NCI-H2171 treated with DMSO at 0.1 percent for 48 hours (cell line): Measurements from ENCODE around the gene IGSF23.
A peak's percentile ranks its signal among the peaks of the same experiment; 100 is the strongest.
"Not testable (repeated sequence)": the region's sequence is repeated elsewhere in the genome, so short reads cannot be mapped to it uniquely, and the experiment has no call there.

Experiments used
- DNase-seq: peaks from one replicate; lab custom pipeline; 2025; lab: John Stamatoyannopoulos, UW

IGSF23 gene

DNA sequence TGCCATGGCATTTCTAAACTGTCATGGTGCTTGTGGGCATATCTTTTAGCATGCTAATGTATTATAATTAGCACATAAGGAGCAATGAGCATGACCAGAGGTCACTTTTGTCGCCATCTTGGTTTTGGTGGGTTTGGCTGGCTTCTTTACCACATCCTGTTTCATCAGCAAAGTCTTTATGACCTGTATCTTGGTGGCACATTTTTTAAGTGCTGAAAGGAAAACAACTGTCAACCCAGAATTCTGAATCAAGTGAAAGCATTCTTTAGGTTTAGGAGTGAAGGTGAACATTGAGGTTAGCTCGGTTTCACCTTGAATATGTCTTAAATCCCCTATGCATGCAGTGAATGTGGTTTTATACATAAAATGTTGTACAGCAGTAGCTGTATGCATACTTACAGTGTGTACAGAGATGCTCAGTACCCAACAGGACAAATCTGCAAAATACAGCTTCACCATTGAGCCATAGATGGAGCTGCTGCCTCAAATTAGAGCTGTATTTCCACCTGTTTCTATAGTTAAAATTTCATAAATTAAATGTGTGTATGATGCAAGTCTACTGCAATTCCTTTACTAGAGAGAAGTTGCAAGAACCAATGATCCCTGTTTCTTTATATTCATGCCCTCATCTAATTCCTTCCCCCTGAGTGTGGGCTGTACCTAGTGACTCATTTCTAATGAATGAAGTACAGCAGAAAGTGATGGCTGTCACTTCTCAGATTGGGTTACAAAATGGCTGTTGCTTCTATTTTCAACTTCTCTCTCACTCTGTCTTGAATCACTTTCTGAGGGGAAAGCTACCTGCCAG lies 25.2 kb upstream of the IGSF23 start:
- DNase-seq = no peak

DNA sequence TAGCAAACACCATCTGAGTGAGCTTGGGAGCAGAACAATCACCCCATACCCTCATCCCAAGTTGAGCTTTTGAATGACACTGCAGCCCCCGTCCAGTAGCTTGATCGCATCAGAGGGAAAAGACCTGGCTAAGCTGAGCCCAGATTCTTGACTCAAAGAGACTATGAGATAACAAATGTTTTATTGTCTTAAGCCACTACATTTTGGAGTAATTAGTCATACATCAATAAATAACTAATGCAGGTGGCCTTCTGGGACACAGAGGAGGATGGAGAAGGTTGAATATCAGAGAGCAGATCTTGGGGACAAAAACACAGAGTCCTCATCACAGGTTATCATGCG lies 24.6 kb upstream of the IGSF23 start:
- DNase-seq = no peak

DNA sequence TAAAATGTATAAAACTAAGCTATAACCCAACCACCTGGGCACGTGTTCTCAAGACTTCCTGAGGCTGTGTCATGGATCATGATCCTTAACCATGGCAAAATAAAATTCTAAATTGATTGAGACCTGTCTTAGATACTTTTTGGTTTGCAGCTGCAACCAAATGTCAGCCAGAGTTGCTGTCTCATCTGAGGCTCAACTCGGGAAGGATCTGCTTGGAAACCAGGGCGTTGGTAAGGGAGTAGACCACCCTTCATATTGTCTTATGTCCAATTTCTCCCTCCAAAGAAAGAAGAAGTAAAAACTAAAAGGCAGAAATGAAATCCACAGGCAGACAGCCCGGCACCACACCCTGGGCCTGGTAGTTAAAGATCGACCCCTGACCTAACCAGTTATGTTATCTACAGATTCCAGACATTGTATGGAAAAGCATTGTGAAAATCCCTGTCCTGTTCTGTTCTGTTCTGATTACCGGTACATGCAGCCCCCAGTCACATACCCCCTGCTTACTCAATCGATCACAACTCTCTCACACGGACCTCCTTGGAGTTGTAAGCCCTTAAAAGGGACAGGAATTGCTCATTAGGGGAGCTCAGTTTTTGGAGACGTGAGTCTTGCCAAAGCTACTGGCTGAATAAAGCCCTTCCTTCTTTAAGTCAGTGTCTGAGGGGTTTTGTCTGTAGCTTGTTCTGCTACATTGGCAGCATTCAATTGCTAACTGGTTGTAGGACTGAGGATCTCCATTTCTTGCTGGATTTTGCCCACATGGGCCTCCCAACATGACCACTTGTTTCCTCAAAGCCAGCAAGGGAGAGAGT lies 22.9 kb upstream of the IGSF23 start:
- no peak for DNase-seq

DNA sequence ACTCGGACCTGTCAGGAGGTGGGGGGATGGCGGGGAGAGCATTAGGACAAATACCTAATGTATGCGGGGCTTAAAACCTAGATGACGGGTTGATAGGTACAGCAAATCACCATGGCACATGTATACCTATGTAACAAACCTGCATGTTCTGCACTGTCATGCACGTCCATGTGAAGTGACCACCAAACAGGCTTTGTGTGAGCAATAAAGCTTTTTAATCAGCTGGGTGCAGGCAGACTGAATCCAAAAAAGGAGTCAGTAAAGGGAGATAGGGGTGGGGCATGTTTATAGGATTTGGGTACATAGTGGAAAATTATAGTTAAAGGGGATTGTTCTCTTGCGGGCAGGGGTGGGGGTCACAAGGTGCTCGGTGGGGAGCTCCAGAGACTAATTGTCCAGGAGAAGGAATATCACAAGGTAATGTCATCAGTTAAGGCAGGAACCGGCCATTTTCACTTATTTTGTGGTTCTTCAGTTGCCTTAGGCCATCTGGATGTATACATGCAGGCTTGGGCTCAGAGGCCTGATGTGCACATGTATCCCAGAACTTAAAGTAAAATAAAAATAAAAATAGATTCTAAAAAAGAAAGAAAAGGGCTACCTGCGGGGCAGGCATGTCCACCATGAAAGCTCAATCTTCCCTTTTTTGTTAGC lies 21.9 kb upstream of the IGSF23 start:
- DNase-seq = not testable (repeated sequence)

DNA sequence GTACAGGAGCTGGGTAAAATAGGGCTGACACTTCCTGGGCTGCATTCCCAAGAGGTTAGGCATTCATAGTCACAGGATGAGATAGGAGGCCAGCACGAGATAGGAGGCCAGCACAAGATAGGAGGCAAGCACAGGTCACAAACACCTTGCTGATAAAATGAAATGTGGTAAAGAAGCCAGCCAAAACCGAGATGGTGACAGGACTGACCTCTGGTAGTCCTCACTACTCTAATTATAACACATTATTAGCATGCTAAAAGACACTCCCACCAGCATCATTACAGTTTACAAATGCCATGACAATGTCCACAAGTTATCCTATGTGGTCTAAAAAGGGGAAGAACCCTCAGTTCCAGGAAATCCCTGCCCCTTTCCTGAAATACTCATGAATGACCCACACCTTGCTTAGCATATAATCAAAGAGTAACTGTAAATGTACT lies 20.9 kb upstream of the IGSF23 start:
- DNase-seq = no peak

DNA sequence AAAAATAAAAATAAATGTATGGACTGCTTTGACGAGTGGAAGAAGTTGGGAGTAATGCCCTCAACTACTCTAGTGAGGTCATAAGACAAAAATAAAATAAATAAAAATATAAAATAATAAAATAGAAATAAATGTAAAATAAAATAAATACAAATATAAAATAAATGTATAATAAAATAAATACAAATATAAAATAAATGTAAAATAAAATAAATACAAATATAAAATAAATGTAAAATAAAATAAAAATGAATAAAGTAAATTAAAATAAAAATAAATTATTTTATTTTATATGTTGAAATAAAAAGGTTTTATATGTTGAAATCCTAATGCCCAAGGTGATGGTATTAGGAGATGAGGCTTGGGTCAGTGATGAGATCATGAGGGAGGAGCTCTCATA lies 20.1 kb upstream of the IGSF23 start:
- DNase-seq = no peak

DNA sequence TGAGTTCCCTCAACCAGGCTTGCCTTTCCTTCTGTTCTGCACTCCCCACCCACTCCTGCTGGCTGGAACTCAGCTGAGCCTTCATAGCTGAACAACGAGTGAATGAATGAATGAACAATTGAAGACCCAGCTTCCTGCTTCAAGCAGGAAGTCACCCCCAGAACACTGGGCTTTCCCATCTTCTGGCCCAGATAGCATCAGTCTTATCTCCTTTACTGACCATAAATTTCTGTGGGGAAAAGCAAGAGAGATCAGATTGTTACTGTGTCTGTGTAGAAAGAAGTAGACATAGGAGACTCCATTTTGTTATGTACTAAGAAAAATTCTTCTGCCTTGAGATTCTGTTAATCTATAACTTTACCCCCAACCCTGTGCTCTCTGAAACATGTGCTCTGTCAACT lies 19.5 kb upstream of the IGSF23 start:
- DNase-seq = not testable (repeated sequence)

DNA sequence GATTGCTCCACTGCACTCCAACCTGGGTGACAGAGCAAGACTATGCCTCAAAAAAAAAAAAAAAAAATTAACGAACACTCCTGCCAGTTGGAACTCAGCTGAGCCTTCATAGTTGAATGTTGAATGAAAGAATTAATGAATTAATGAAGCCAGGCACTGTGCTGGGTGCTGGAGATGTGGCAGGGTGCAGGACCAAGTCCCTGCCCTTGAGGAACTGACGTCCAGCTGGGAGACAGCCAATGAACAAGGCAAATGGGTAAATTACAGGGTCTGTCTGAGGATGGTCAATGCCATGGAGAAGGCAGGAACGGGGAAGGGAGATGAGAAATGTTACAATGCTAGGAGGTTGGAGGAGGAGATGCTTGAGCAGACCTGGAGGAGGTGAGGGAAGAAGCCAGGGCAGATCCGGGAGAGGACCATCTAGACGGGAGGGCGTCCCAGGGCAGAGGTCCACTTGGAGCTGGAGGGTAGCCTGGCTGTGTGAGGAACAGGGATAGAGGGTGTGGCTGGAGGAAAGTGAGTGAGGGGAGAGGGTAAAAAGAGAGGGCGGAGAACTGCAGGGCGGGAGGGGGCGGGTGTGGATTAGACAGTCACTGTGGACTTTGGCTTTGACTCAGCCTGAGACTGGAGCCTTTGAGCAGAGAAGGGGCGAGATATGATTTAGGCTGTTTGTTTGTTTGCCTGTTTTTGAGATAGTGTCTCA lies 16.8 kb upstream of the IGSF23 start:
- no peak for DNase-seq

DNA sequence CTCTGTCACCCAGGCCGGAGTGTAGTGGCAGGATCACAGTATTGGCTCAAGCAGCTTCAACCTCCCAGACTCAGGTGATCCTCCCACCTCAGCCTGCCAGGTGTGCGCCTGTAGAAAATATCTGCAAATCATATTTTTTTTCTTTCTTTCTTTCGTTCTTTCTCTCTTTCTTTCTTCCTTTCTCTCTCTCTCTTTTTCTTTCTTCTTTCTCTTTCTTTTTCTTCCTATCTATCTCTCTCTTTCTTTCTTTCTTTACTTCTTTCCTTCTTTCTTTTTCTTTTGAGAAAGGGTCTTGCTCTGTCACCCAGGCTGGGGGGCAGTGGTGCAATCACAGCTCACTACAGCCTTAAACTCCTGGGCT lies 16.3 kb upstream of the IGSF23 start:
- DNase-seq = no peak

DNA sequence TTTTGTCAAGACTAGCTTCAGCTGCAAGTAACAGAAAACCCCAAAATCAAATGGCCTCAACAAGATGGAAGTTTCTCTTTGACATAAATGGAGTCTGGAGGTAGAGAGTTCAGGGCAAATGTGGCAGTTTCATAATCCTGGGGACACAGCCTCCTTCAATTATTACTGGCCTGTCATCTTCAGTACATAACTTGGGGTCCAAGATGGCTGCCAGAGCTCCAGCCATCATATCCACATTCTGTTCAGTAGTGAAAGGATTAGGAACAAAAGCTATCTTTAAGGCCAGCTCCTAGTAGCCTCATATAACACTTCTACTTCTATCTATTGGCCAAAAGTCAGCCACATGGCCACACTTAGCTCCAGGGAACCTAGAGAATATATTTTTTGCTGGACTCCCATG lies 15.0 kb upstream of the IGSF23 start:
- DNase-seq = no peak

DNA sequence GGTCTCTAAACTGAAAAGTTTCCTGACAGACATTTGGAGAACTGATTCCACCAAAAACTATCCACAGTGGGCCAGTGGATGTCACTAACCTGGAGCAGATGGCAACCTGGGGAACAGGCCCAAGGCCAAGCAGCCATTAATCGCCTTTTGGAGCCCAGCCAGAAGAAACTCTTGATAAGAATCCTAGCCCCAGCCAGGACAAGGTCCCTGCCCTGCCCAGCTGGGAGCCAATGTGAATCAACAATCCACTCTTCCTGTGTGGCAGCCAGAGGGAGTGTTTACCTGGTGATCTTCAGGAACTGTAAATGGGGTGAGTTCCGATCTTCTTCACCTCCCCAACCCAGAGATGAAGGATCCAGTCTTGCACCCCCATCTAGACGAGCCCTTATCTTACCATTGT lies 14.5 kb upstream of the IGSF23 start:
- no peak for DNase-seq

DNA sequence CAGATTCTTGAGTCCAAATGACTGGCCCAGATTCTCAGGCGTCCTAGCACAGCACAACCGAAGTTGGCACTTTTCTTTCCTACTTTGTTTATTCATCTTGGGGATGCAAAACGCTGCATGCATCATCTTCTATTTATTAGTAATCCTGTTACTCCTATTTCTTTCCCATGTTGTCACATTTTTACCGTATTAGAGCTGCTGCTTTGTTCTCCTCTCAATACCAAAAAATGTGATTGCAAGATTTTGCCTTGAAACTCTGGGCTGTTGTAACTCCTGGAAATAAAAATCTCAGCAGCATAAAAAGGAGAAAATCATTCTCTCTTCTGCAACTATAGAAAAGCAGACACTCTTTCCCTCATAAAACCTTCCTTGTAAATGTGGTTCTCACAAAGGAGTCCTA lies 12.9 kb upstream of the IGSF23 start:
- no peak for DNase-seq

DNA sequence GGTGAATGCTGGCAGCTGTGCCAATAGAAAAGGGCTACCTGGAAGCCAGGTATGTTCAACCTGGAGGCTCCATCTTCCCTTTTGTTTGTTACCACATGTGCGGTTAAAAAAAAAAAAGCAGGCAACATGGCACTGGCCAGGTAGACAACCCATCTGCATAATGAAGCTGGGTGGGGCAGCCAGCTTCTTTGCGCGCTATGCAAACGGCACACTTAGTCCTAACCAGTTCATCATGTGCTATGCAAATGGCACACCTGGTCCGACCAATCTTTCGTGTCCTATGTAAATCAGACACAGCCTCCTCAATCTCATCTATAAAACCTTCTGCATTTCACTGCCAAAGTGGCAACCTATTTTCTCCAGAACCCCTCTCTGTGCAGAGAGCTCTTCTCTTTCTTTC lies 11.3 kb upstream of the IGSF23 start:
- peak; percentile 67 for DNase-seq

DNA sequence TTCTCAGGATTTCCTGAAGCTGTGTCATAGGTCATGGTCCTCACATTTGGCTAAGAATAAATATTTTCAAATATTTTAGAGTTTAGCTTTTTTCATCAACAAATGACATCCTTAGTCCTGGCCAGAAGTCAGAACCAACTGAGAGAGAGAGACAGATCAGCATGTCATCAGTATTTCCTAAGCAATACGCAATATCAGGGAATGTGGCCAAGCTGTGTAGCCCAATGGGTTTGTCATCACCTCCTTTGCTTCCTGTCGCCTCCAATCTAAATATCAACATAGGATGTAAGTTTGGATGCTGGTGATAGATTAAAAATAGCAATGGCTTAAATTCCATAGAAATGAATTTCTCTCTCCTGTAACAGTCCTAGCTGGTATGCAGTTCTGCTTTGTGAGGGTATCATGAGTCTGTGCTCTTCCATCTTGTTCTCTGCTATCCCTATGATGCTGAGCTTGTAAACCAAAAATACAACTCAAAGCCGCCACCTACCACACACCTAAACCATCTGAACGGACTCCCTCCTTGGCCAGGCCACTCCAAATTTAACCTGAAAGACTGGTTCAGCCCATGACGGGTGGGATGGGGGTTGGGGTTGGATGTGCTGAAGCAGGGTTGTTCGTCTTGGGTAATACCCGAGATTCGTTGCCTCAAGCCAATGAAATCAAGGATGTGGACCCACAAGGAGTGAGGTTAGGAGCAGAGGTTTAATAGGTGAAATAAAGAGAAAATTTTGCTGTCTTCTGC lies 10.0 kb upstream of the IGSF23 start:
- DNase-seq = no peak

DNA sequence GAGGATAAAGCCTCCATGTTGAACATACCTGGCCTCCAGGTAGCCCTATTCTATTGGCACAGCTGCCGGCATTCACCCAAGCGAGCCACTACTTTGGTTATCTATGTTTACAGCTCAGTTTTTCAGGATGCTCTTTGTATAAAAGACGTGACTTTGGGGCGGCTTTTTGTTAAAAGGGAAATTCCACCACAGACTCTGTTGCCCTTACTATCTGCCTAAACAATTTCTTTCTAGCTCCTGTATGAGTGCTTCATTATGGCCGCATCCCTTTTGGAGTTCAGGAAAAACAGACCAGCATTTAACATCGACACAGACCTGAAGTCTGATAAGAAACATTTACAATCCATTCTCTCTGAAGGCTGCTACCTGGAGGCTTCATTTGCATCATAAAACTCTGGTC lies 9.1 kb upstream of the IGSF23 start:
- no peak for DNase-seq

DNA sequence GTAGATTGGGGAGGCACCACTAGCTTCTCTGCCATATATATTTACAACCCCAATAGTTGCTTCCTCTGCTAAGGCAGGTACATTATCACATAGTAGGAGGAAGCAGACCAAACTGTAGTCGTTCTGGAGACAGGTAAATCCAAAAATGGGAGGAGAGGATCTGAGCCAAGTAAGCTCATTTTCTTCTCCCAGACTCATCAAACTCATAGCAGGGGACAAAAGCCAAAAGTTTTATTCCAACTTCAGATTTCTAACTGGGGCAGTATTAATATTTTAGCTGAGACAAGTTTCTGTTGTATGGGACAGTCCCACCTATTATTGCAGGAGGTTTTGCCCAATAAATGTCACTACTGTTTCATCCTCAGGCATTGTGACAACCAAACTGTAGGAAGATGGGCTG lies 7.8 kb upstream of the IGSF23 start:
- DNase-seq = no peak

DNA sequence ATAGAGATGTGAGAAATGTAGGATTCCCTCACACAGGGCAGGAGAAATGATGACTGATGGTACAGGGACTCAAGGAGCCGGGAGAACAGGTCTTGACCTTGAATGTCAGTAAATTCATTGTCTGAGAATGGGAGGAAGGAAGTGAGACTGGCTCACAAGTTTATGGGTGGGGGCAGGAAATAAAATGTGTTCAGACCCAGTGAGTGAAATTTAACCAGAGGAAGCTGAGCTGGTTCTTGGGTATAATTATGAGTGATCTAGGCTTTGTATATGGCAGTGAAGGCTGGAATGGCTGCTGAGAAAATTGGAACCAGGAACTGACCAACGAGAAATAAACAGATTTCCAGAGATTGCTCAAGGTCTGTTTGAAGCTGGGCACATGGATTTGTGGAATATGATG lies 6.3 kb upstream of the IGSF23 start:
- DNase-seq = no peak

DNA sequence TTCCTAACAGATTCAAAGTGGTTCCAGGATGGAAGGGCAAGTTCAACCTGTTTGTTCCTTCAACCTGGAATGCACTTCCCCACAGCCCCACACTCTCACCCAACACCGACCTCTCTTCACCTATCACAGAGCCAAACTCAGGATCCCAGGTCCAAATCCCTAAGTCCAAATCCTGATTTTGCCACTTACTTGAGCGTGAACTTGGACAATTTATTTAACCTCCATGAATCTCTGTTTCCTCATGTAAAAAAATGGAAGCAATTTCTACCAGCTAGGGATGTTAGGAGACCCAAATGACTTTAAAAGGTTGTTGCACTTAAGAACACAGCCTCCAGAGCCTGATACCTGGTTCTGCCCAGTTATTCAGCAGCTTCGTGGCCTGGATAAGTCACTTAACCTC lies 5.4 kb upstream of the IGSF23 start:
- DNase-seq = no peak

DNA sequence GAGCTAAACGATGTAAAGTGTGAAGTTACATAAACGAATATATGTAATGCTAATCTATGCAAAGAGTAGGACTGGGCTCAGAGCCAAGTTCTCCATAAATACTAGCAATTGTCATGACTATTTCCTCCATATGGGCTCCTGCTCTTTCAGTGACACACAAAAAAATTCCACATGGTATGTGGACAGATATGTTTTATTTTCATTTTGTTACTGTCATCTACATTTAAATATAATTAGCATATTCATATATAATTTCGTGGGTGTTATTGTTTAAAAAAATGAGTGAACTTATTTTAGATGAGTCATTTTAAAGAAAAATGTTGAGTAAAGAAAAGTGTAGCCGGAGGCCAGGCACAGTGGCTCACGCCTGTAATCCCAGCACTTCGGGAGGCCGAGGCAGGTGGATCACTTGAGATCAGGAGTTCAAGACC lies 5.0 kb upstream of the IGSF23 start:
- peak; percentile 30 for DNase-seq

DNA sequence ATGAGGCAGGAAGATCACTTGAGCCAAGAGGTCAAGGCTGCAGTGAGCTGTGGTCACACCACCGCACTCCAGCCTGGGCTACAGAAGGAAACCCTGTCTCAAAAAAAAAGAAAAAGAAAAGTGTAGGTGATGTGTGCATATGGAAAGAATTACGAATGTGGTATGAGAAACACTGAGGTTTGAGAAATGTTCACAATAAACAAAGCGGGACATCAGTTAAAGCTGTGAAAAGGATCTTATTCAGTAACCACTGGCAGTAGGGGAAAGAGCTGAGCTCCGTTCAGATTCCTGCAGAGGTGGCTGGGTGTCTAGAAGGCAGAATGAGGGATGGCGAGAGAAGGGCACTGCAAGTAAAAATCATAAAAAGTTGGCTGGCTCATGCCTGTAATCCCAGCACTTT lies 4.1 kb upstream of the IGSF23 start:
- DNase-seq = no peak

DNA sequence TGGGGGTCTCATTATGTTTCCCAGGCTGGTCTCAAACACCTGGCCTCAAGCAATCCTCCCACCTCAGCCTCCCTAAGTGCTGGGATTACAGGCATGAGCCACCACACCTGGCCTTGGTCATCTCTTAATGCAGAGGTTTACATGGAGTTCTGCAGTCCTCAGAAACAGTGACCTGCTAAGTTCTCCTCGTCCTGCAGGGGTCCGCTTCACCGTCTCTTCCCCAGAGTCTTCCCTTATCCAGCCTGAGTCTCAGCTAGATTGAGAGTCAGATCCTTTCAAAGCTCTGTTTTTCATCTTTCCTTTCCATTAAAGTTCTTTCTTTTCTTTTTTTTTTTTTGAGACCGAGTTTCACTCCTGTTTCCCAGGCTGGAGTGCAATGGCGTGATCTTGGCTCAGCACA lies 2.9 kb upstream of the IGSF23 start:
- not testable (repeated sequence) for DNase-seq

DNA sequence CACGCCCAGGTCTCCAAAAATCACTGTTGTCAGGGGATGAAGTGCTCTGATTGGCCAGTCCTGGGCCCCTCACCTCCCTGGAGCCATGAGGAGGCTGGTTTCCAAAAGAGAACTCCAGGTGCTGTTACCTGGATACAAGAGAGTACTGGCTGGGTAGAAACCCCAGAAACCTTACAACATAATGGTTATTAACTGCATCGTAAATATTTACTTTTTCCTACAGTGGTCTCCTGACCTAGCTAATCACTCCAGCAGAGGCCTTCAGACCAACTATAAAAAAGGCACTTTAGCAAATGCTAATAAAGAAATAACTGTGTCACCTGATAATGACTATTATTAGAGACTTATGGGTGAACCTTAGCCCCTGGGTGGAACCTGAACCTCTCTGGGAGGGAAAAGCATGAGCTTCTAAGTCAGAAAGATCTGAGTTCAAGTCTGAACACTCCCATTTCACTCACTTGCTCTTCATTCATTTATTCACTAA lies 1.5 kb upstream of the IGSF23 start:
- DNase-seq = no peak
